Kidney epithelial cell (primary cell): ENCODE data around the gene PTPN6. TPM values are rescaled to one million over a fixed set of nuclear protein-coding genes. Genes with fewer than 3 reads are reported as not detected.

ENCODE experiments used
- DNase-seq: peaks from one replicate; pipeline ENCODE4 v3.0.0-alpha.2; 2010; ENCODE audit warnings: low read depth
- H3K27me3 ChIP-seq: 2 replicates; pipeline ENCODE4 v1.6.0; 2011; ENCODE audit warnings: low read length; ENCODE audit not compliant: control insufficient read depth, insufficient read depth
- H3K36me3 ChIP-seq: 2 replicates; pipeline ENCODE4 v1.5.1; 2011; ENCODE audit warnings: low read length; ENCODE audit not compliant: control insufficient read depth, insufficient read depth
- H3K4me3 ChIP-seq: 2 replicates; pipeline ENCODE4 v1.5.1; 2011; ENCODE audit warnings: low read depth, mild to moderate bottlenecking, control low read depth, low read length
- total RNA-seq: library from RNA; depleted of rRNA; stranded (reverse); fragments of >200 nt; gene quantifications from 2 replicates; pipeline ENCODE4 v1.2.3, GENCODE V29; 2015
- TF ChIP-seq, protein P1 (sequence below): IDR thresholded peaks from 2 replicates; pipeline ENCODE4 v1.5.1; 2011; ENCODE audit warnings: mild to moderate bottlenecking, moderate library complexity, low read length, control low read depth, inconsistent platforms; ENCODE audit not compliant: insufficient read depth, poor library complexity, severe bottlenecking

Gene PTPN6
- total RNA-seq, 1 donor from 2014 or later = 31.3 TPM

DNA sequence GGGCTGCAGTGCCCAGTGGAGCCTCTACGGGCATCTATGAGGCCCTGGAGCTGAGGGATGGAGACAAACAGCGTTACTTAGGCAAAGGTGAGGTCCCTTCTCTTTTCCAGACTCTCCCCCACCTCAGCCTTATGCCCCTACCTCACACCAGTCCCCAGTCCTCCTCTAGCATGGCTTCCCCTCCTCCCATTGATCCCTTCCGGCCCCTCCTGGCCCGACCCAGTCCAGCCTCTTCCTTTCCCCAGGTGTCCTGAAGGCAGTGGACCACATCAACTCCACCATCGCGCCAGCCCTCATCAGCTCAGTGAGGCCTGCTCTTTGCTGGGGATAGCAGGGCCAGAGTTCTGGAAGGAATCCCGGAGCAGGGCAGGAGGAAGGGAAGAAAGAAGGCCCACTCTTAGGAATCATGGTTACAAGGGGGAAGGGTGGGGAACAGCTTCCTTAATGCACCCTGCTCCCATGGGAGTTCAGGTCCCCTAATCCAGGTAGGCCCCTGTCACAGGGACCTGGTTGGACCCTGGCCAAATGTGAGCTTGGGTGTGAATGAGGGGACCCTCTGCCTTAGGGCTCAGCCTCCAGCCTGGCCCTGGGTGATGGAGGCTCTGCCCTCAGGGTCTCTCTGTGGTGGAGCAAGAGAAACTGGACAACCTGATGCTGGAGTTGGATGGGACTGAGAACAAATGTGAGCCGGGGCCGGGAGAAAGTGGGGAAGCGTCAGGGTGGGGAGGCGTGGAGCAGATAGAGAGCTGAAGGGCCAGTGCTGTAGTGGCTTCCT lies 34.5 kb upstream of the PTPN6 start:
- Histone ChIP-seq H3K36me3 (no peaks in the 10 kb centered on the region), H3K4me3 (no peak overlapping the region), H3K27me3 (no peaks in the 10 kb centered on the region)
- TF ChIP-seq, protein P1, sequence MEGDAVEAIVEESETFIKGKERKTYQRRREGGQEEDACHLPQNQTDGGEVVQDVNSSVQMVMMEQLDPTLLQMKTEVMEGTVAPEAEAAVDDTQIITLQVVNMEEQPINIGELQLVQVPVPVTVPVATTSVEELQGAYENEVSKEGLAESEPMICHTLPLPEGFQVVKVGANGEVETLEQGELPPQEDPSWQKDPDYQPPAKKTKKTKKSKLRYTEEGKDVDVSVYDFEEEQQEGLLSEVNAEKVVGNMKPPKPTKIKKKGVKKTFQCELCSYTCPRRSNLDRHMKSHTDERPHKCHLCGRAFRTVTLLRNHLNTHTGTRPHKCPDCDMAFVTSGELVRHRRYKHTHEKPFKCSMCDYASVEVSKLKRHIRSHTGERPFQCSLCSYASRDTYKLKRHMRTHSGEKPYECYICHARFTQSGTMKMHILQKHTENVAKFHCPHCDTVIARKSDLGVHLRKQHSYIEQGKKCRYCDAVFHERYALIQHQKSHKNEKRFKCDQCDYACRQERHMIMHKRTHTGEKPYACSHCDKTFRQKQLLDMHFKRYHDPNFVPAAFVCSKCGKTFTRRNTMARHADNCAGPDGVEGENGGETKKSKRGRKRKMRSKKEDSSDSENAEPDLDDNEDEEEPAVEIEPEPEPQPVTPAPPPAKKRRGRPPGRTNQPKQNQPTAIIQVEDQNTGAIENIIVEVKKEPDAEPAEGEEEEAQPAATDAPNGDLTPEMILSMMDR = no peak
- no peak for DNase-seq

DNA sequence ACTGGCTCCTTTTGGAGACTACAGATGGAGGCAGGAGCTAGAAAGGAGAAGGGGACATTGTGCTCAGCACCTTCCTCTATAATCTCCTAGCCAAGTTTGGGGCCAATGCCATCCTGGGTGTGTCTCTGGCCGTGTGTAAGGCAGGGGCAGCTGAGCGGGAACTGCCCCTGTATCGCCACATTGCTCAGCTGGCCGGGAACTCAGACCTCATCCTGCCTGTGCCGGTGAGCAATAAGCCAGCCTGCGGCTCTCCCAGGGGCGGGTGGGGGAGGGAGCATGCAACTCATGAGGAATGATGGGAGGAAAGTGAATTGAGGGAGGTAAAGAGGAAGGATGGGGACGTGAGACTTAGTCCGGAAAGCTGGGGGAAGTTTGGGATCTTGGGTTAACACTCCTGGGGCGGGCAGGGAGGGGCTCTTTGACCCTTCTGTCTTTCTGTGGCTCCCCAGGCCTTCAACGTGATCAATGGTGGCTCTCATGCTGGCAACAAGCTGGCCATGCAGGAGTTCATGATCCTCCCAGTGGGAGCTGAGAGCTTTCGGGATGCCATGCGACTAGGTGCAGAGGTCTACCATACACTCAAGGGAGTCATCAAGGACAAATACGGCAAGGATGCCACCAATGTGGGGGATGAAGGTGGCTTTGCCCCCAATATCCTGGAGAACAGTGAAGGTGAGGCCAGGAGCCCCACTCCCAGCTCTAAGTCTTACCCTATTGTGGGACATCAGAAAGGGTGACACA lies 33.5 kb upstream of the PTPN6 start:
- Histone ChIP-seq H3K36me3 (no peaks in the 10 kb centered on the region), H3K4me3 (no peak overlapping the region), H3K27me3 (no peaks in the 10 kb centered on the region)
- no peak for DNase-seq
- TF ChIP-seq, protein P1 = no peak

DNA sequence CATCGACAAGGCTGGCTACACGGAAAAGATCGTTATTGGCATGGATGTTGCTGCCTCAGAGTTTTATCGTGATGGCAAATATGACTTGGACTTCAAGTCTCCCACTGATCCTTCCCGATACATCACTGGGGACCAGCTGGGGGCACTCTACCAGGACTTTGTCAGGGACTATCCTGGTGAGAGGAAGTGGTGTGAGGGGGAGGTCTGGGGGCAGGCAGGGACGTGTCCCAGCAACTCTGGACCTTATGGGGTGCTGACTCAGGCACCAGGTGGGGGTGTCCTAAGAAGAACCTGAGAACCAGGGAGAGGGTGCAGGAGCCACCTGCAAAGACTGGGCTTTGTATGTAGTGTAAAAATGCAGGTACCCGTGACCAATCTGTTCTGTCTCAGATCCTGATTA lies 31.6 kb upstream of the PTPN6 start:
- H3K36me3 ChIP-seq = no peaks in the 10 kb centered on the region
- no peak for DNase-seq
- no peak overlapping the region for H3K4me3 ChIP-seq
- TF ChIP-seq, protein P1 = no peak
- no peaks in the 10 kb centered on the region for H3K27me3 ChIP-seq

DNA sequence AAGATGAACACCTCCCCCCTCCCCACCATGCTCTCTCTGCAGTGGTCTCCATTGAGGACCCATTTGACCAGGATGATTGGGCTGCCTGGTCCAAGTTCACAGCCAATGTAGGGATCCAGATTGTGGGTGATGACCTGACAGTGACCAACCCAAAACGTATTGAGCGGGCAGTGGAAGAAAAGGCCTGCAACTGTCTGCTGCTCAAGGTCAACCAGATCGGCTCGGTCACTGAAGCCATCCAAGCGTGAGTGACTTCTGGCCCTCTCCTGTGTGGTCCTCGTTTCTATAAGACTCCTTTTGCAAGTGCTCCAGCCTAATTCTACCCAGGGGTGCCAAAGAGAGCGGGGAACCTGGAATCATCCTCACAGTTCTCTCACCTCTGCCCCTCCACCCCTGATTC lies 29.6 kb upstream of the PTPN6 start:
- H3K4me3 ChIP-seq = no peak overlapping the region
- no peaks in the 10 kb centered on the region for H3K27me3 ChIP-seq
- no peaks in the 10 kb centered on the region for H3K36me3 ChIP-seq
- TF ChIP-seq, protein P1 = no peak
- no peak for DNase-seq

DNA sequence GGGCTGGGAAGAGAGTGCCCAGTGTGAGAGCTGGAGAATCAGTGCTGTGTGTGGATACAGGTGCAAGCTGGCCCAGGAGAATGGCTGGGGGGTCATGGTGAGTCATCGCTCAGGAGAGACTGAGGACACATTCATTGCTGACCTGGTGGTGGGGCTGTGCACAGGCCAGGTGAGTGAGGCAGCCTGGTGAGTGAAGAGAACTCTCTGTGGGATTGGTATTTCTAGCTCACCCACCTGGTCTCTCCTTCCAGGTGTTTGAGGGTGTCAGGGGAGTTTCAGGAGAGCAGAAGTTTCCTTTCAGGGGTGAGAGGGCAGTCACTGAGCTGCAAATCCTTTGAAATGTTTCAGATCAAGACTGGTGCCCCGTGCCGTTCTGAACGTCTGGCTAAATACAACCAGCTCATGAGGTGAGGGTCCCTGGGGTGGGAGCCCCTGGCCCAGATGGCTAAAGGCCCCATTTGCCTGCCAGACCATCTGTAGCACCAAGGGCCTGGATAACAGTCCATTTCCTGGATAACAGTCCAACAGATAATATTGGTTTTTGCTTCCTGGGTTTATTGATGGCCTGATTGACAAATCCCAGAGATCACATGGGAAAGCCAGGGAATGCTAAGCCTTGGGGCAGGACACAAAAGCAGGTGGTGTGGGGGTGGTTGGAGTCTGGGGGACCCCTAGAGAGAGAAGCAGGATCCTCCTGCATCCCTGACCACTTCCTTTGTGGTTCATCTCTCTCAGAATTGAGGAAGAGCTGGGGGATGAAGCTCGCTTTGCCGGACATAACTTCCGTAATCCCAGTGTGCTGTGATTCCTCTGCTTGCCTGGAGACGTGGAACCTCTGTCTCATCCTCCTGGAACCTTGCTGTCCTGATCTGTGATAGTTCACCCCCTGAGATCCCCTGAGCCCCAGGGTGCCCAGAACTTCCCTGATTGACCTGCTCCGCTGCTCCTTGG lies 28.9 kb upstream of the PTPN6 start:
- TF ChIP-seq, protein P1 = no peak
- no peaks in the 10 kb centered on the region for H3K36me3 ChIP-seq
- H3K27me3 ChIP-seq = no peaks in the 10 kb centered on the region
- DNase-seq = no peak
- no peak overlapping the region for H3K4me3 ChIP-seq
